HepG2 (cell line): ENCODE data around the gene CCL7. TPM values are rescaled to one million over a fixed set of nuclear protein-coding genes. Genes with fewer than 3 reads are reported as not detected.

Source experiments
- AGO2 ChIP-seq: fragments of 200-400 bp; formaldehyde crosslinking; optimal IDR thresholded peaks from 2 replicates; pipeline ENCODE3; 2017; ENCODE audit warnings: mild to moderate bottlenecking, low read depth, low read length, moderate library complexity
- FOXO1 ChIP-seq: sonication (generic); formaldehyde crosslinking; IDR thresholded peaks from 2 replicates; pipeline ENCODE4 v1.4.0; 2020; ENCODE audit warnings: missing genetic modification reagents
- GPBP1L1 ChIP-seq: sonication (generic); formaldehyde crosslinking; IDR thresholded peaks from 2 replicates; pipeline ENCODE4 v1.5.0; 2020; ENCODE audit warnings: mild to moderate bottlenecking, missing genetic modification reagents
- IKZF4 ChIP-seq: sonication (generic); formaldehyde crosslinking; IDR thresholded peaks from 2 replicates; pipeline ENCODE4 v1.5.1; 2020; ENCODE audit warnings: borderline replicate concordance, mild to moderate bottlenecking, low read depth, missing genetic modification reagents; ENCODE audit errors: not compliant biosample characterization
- KLF9 ChIP-seq: IDR thresholded peaks from 2 replicates; pipeline ENCODE4 v1.6.1; 2016; ENCODE audit warnings: low read depth
- MLXIP ChIP-seq: sonication (generic); formaldehyde crosslinking; IDR thresholded peaks from 2 replicates; pipeline ENCODE4 v1.9.0; 2021; ENCODE audit warnings: missing genetic modification reagents, borderline replicate concordance
- MXD3 ChIP-seq: IDR thresholded peaks from 2 replicates; pipeline ENCODE4 v1.6.1; 2016; ENCODE audit warnings: mild to moderate bottlenecking, missing biosample characterization, missing genetic modification reagents
- MYC ChIP-seq: sonication (generic); formaldehyde crosslinking; IDR thresholded peaks from 2 replicates; pipeline ENCODE4 v1.9.0; 2021; ENCODE audit warnings: missing genetic modification reagents, borderline replicate concordance
- PREB ChIP-seq: sonication (generic); formaldehyde crosslinking; IDR thresholded peaks from 2 replicates; pipeline ENCODE4 v1.4.0; 2020; ENCODE audit warnings: missing genetic modification reagents
- RCOR2 ChIP-seq: IDR thresholded peaks from 2 replicates; pipeline ENCODE4 v1.6.1; 2016; ENCODE audit warnings: missing biosample characterization, missing genetic modification reagents
- SPEN ChIP-seq: sonication (generic); formaldehyde crosslinking; IDR thresholded peaks from 2 replicates; pipeline ENCODE4 v1.5.1; 2020; ENCODE audit warnings: low read depth, mild to moderate bottlenecking, missing genetic modification reagents
- ZBTB14 ChIP-seq: sonication (generic); formaldehyde crosslinking; IDR thresholded peaks from 2 replicates; pipeline ENCODE4 v1.4.0; 2020; ENCODE audit warnings: missing genetic modification reagents
- ZKSCAN5 ChIP-seq: sonication (generic); formaldehyde crosslinking; IDR thresholded peaks from 2 replicates; pipeline ENCODE4 v1.5.1; 2020; ENCODE audit warnings: mild to moderate bottlenecking, missing genetic modification reagents
- ZNF30 ChIP-seq: sonication (generic); formaldehyde crosslinking; IDR thresholded peaks from 2 replicates; pipeline ENCODE4 v1.5.0; 2020; ENCODE audit warnings: mild to moderate bottlenecking, missing genetic modification reagents
- polyA plus RNA-seq, 8 experiments: library from polyadenylated mRNA; depleted of rRNA in 3 of 8; stranded (reverse) in 7 of 8; unstranded in 1 of 8; fragments of >200 nt; fragmentation: Illumina TruSeq in 4 of 8; extraction: Trizol in 4 of 8; gene quantifications; 2 replicates each; pipeline versions ENCODE4 v1.2.1 to v1.2.3, GENCODE V29; 2011 to 2016; ENCODE audit warnings: low read depth in 4 of 8, missing spikeins in 1 of 8, mixed read lengths in 1 of 8; ENCODE audit not compliant: insufficient read depth in 1 of 8
- total RNA-seq, 5 experiments: library from RNA; depleted of rRNA; stranded (reverse); fragments of >200 nt; fragmentation: Illumina TruSeq; extraction: Trizol; gene quantifications; 2 replicates each; pipeline ENCODE4 v1.2.3, GENCODE V29; 2016; ENCODE audit warnings: low read depth in 1 of 5
- TF ChIP-seq, protein P1 (sequence below): sonication (generic); formaldehyde crosslinking; conservative IDR thresholded peaks from 2 replicates; pipeline ENCODE4 v1.4.0; 2020; ENCODE audit warnings: missing genetic modification reagents

Gene CCL7
- total and polyA plus RNA-seq, 2 of the 13 experiments (the other 11 are each of a cell fraction or from before 2014, with no cell fraction given): not detected

DNA sequence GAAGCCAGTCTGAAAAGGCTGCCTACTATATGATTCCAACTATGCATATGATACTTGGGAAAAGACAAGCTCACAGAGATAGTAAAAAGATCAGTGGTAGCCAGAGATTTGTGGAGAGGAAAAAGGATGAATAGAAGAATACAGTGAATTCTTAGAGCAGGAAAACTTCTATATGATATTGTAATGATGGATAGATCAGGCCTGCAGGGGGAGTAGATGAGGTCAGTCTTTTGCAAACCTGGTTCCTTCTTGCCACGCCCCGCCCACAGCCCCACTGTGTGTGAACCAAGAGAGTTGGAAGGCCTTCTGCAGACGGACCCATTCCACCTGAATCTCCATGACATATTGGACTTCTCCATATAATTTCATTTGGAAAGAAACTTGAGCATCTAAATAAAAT is 48.5 kb downstream of the CCL7 start (continued):
- no peak for TF ChIP-seq GPBP1L1 (CRISPR knock-in tag)
- no peak for TF ChIP-seq MLXIP (CRISPR knock-in tag)
- no peak for TF ChIP-seq ZKSCAN5
- TF ChIP-seq IKZF4 (CRISPR knock-in tag): no peak
- TF ChIP-seq, protein P1, sequence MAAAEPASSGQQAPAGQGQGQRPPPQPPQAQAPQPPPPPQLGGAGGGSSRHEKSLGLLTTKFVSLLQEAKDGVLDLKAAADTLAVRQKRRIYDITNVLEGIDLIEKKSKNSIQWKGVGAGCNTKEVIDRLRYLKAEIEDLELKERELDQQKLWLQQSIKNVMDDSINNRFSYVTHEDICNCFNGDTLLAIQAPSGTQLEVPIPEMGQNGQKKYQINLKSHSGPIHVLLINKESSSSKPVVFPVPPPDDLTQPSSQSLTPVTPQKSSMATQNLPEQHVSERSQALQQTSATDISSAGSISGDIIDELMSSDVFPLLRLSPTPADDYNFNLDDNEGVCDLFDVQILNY (CRISPR knock-in tag): no peak
- TF ChIP-seq KLF9 (CRISPR knock-in tag): no peak
- no peak for TF ChIP-seq ZBTB14 (CRISPR knock-in tag)
- TF ChIP-seq MXD3 (CRISPR knock-in tag): no peak
- TF ChIP-seq AGO2: no peak
- TF ChIP-seq PREB: no peak
- no peak for TF ChIP-seq FOXO1 (CRISPR knock-in tag)
- TF ChIP-seq ZNF30 (CRISPR knock-in tag): no peak
- no peak for TF ChIP-seq MYC
- no peak for TF ChIP-seq SPEN
- TF ChIP-seq RCOR2 (CRISPR knock-in tag): no peak
